HG02623 (cell line): ENCODE measurements around the gene ESPNL.
"Not testable (repeated sequence)": the region's sequence is repeated elsewhere in the genome, so short reads cannot be mapped to it uniquely, and the experiment has no call there.

Experiments used
- ATAC-seq: cut with Tn5 transposase; IDR thresholded peaks from one replicate; pipeline ENCODE4 v1.9.1; 2021; ENCODE audit warnings: moderate library complexity; ENCODE audit not compliant: unreplicated experiment

The ESPNL gene

DNA sequence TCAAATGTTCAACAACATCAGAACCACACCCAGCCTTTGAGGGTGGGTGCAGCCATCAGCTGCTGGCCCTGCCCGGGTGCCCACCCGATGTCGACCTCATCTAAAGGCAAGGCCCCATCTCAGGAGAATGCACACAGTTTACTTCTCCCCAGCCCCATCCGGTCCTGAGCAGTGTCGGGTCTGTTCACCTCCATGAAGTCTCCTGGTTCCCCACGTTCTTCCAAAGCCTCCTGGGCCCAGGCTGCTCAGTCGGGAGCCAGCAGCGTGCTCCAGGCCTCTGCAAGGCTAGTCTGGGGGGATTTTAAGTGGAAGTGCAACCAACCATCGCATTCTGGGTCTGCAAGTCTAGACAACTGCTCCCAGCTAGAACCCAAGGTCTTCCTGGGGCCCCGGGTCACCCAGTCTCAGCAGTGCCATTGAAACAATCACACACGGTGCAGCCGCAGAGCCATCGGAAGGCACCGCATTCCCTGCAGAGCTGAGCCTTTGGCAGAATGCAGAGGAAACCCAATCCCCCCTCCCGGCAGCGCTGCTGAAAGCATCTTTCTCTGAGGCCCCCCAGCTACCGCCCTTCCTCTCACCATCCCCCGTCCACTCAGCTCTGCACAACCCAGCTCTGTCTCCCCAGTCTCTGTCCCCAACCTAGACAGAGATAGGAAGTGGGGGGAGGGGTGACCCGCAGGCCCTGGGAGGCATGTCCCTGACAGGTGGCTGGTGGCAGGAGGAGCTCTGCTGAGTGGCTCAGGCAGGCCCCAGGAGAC, 8.5 kb downstream of the ESPNL start:
- ATAC-seq: peak; percentile 59

DNA sequence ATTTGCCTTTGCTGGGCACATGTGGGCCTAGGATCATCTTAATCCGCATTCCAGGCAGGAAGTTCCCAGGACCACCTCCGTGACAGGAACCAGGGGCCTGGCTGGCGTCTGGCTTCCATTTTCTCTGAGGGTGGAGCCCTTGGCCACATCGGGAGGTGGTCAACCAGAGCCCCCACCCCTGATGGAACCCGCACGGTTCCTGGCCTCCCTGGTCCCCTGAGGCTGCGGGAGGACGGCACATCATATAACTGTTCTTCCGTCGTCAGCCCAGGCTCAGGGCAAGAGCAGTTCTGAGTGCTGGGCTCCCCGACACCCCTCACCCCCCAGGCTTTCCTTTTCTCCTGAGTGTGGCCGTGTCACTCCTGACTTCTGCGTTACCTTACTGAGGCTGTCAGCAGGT, 13.5 kb downstream of the ESPNL start:
- ATAC-seq: no peak

DNA sequence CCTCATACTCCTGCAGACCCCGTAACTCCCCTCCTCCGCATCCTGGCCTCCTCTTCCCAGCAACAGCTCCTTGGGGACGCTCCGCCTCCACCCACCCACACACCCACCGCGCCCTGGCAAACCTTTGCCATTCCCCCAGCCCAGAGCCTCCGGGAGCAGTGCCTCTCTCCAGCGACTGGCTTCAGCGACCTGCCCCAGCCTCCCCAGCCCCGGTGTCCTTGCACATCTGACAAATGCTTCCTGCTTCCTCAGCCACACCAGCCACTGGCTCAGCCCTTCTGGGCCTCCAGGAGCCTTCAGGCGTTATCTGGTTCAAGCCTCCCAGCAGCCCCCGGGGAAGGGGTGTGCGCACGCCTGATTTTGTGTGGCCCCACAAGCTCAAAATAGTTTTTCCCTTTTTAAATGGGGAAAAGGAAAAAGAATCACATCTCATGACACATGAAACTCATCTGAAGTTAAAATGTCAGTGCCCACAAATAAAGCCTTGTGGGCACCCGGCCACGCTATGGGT, 14.2 kb downstream of the ESPNL start:
- ATAC-seq: no peak

DNA sequence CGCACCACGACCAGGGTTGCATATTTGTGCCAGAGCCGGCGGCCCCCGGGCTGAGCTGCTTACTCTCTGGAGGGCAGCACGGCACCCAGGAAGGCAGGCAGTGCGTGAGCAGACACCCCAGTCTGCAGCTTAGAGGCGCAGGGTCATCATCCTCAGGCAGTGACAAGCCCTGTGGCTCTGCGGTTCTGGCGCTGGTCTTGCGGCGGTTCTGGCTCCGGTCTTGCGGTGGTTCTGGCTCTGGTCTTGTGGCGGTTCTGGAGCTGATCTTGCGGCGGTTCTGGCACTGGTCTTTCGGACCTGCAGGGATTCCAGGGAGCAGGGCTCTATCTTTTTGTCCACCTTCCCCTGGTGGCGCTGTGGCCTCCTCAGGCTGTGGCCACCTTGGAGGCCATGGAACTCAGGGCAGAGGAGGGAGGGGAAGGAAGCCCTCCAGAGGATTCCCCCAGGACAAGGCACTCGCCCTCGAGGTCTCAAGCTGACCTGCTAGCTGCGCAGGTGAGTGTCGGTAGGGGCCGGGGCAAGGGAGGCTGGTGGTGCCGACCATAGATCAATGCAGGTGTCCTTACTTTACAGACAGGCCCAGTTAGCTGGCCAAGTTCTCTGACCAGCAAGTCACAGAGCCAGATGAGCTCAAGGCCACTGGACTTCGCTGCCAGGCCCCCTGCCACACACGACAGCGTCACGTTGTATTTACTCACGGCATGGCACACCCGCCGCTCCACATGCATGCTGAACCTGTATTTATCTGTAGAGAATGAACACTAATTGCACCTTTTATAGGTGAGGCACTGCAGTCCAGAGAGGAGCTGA, 14.9 kb downstream of the ESPNL start:
- ATAC-seq: no peak

DNA sequence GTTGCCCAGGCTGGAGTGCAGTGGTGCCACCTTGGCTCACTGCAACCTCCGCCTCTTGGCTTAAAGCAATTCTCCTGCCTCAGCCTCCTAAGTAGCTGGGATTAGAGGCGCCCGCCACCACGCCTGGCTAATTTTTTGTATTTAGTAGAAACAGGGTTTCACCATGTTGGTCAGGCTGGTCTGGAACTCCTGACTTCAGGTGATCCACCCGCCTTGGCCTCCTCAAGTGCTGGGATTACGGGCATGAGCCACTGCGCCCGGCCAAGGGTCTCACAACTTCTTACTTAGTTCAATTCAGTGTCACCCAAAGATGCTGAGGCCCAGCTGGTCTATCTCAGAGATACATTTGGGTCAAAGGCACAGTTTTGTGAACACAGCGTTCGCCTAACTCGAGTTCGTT, 15.6 kb downstream of the ESPNL start:
- not testable (repeated sequence) for ATAC-seq

DNA sequence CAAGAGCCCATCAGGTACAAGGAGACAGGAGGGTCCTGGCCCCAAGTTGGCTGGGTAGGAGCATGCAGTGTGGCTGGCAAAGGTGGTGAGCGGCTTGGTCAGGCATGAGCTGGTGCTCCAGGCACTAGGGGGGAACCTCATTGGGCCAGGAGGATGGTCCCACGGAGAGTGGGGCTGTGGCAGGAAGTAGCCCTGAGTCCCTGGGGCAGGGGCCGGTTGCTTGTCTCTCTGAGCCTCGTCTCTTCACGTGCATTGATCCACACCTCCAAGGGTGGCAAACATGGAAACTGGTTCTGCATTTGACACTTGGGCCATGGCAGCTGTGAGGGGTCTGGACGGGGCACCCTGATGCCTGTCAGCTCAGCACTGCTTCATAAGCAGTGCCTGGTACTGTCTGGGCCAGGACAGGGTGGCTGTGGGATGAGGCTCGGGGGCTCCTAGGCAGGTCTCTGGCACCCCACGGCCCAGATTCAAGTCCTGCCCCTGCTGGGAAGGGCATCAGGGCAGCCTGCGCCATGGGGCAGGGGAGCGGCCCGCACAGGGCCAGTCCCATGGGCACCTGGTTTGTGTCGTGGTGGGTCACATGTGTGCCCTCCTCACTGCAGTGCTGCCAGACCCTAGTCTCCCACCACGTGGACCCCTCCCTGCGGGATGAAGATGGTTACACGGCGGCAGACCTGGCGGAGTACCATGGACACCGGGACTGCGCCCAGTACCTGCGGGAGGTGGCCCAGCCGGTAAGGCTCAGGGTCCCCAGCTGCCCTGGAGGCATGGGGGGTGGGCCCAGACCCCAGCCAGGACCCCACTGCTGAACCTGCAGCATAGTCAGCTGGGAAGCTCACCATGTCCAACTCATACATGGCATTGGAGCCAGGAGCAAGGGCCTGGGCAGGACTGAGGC, 16.4 kb downstream of the ESPNL start:
- ATAC-seq: no peak

DNA sequence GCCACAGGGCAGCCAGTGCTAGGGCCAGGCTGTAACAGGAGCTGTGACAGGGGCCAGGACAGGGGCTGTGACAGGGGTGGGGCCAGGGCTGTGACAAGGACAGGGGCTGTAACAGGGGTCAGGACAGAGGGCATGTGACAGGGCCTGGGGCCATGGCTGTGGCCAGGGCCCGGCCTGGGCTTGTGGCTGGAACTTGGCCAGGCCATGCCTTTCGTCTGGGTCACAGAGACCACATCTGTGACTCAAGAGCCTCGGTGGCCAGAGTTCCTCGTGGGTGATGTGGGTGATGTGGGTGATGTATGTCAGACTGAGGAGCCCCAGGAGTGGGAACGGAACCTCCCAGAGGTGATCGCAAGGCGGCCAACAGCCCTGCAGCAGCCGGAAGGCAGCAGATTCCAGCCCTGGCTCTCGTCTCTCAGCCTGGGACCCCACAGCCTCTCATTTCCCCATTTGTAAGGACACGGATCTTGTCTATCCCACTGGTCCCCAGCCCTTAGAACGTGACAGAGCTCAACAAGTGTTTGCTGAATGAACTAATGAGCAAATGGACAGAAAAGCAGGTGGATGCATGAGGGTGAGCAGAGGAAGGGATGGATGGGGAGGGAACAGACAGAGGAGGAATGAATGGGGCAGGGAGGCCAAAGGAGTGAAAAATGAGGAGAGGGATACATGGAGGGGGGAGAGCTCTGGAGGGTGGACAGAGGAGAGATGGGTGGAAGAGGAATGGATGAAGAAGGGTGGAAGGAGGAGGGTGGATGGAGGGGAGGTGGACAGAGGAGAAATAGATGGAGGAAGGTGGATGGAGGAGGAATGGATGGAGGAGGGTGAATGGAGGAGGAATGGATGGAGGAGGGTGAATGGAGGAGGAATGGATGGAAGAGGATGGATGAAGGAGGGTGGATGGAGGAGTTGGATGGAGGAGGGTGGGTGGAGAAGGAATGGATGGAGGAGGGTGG, 17.3 kb downstream of the ESPNL start:
- no peak for ATAC-seq

DNA sequence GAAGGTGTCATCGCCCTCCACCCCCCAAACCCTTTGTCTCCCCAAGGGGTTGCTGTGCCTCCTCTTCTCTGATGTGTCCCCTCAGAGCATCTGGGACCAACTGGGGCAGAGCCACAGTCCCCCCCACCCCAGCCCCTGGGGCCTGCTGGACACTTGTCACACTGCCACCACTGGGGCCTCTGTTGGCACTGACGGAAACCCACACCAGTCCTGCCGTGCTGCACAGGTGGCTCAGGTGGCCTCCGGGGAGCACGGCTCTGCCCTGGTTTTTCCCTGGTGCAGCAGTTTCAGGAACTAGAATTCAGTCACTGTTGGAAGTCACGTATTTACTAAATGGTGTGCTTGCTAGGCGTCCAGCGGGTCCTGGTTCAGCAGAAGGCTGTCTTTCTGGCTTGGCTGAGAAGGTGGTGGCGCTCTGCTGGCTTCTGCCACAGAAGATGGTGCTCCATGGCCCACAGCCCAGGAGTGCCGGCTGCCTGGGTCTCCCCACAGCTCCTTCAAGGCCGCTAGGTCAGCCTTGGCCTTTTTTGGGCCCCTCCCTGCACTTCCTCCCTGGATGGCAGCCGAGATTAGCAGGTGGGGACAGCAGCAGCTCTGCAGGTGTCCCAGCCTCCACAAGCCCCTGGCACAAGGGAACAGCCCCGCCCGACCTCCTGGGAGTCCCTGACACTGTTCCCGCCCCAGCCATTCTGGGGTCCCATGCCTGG, 19.8 kb downstream of the ESPNL start:
- no peak for ATAC-seq

DNA sequence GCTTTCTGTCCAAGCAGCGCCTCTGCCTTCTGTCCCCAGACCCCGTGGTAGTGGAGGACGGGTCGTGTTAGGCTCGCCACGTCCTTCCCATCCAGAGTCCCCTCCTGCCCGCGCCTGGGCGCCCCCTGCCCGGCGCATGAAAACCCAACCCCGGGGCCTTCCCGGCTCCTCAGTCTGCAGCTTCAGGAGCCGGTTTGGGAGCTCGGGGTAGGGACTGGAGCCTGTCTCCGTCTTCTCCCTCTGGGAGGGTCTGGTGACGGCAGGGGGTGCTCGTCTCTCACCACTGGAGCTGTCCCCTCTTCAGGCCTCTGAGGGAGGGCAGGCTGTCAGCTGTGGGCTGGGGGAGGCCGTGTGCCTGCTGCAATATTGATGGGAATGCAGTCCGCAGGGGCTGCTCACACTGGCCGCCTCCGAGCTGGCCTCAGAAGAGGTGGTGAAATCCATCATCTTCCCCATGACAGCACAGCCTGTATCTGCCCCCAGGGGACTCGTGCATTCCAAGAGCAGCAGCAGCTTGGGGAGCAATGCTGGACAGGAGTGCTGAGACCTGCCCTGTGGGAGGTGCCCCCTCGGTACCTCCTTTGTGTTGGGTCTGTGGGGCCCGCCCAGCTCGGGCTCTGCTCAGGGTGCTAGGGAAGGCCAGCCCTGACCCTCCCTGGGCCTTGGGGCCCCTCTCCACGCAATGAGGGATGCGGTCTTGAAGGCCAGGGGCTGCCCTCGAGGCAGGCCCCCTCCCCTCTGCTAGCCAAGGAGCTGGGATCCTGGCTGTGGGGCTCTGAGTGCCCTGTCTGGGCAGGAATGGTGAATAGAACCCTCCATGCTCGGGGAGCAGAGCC, 20.5 kb downstream of the ESPNL start:
- no peak for ATAC-seq

DNA sequence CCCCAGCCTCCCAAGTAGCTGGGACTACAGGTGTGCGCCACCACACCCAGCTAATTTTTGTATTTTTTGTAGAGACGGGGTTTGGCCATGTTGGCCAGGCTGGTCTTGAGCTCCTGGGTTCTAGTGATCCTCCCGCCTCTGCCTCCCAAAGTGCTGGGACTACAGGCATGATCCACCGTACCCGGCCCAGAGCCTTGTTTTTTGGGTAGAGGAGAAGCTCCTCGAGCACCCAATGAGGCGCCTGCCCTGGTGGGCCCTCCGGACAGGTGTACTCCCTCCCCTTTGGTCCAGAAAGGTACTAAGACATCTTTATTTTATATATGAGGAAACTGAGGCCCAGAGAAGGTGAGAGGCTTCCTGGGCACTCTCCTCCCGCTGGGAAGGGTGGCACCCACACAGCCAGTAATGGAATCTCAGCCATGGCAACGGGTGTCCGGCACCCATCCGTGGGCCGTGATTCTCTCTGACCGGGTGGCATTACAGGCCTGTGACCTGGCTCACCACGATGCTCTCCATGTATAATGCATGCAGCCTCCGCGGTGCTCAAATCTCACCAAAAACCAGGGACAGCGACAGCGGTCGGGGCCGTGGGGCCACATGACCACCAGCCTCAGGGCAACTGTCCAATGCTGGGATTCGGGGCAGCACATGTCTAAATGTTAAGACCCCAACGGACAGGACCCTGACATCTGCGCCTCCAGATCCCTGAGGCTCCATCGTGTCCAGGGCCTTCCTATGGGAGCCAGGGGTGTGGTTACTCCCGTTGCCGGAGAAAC, 21.6 kb downstream of the ESPNL start:
- no peak for ATAC-seq

DNA sequence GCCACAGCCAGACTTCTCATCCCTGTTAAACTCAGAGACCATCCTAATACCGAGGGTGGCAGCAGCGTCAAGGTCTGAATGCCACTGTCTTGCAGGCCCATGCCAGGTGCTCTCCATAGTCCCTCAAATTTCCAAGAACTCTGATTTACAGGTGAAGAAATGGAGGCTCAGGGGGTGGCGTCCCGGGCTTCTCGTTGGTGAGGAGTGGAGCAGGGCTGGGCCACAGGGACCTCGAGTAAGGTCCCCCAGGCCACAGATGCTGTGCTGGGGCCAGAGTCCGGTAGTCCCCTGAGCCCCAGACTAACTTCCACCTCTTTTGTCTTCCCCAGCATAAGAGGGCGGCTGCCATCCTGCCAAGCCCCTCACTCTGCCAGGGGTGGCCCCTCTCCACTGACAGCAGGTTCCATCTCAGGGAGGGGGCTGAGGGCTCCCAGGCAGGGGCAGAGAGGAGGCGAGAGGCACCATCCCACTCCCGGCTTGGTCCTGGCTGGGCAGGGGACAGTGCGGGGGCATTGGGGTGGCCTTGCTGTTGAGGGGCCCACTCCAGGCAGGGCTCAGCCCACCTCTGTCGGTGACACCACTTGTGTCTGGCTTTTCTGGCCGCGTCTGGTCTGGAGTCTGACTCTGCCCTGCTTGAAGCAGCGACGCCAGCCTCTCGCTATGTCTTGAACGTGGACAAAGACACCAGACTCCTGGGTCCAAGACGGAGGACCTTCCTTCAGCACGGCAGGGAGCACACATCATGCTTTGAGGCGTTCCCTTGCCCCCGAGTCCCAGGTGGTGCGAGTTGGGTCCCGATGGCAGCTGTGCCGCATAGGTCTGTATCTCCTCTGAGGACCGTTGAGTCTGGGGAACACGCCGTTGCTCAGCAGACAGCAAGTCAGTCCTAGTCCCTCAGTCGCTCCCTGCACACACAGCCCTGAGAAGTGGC, 22.4 kb downstream of the ESPNL start:
- no peak for ATAC-seq

DNA sequence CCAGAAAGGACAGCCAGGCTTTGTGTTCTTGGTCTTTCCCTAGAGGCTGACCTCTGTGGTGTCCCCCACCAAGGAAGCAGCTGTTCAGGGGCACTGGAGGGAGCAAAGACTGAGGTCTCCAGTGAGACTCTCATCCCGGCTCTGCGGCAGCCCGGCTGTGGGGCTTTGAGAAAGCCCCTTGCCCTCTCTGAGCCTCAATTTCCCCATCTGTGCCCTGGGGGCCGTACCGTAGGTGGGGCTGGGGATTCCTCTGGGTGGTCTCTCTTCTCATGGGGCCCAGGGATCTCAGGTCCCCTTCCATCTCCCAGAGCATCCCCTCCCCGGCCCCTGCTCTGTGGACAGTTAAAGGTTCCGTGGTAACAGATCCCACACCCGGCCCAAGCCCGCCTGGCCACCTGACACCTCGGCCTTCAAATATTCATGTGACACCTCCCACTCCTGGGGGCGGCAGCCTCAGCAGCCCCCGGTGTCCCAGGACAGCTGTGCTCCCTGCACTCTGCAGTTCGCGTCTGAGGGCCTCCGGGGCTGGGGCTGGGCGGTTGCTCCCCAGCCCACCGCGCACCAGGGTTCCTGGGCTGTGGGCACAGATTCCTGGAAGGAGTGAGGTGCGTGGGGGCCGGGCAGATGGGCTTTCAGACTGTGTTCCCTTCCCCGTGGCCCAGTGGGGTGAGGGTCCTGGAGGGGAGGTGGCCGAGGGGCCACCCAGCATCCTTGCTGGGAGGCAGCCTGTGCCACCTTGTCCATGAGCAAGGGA, 23.3 kb downstream of the ESPNL start:
- no peak for ATAC-seq

DNA sequence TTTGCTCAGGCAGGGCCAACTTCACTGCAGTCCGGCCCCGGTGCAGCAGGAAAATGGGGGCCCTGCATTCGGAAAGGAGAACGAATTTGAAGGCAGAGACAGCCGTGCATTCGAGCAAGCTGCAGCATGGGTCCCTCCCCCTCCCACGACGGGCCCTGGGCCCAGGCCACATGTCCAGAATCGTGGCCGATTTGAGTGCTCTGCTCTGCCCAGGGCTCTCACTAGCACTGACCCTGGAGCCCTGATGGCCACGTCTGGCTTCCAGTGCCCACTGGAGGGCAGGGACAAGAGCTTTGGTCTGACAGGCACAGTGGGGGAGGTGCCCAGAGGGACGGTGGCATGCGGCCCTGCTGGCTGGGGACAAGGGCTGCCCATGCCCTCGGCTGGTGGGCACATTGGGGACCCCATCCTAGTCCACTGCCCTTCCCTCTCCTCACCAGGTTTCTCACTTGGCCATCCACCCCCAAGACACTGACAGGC, 23.9 kb downstream of the ESPNL start:
- no peak for ATAC-seq

DNA sequence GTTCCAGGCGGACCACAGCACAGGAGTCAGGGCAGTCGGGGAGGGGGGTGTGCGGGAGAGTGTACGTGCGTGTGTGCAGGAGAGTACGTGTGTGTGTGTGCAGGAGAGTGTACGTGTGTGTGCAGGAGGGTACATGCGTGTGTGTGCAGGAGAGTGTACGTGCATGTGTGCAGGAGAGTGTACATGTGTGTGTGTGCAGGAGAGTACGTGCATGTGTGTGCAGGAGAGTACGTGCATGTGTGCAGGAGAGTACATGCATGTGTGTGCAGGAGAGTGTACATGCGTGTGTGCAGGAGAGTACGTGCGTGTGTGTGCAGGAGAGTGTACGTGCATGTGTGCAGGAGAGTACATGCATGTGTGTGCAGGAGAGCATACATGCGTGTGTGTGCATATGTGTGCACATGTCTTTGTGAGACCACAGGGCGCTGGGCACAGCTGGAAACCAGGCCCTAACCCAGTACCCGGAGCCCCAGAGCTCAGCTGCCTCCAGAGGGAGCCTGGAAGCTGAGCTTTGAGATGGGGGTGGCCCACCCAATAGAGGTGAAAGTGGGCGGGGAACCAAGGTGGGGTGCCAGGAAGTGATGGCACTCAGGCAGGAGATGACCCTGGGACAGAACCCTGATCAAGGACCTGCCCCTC, 24.5 kb downstream of the ESPNL start:
- ATAC-seq: no peak

DNA sequence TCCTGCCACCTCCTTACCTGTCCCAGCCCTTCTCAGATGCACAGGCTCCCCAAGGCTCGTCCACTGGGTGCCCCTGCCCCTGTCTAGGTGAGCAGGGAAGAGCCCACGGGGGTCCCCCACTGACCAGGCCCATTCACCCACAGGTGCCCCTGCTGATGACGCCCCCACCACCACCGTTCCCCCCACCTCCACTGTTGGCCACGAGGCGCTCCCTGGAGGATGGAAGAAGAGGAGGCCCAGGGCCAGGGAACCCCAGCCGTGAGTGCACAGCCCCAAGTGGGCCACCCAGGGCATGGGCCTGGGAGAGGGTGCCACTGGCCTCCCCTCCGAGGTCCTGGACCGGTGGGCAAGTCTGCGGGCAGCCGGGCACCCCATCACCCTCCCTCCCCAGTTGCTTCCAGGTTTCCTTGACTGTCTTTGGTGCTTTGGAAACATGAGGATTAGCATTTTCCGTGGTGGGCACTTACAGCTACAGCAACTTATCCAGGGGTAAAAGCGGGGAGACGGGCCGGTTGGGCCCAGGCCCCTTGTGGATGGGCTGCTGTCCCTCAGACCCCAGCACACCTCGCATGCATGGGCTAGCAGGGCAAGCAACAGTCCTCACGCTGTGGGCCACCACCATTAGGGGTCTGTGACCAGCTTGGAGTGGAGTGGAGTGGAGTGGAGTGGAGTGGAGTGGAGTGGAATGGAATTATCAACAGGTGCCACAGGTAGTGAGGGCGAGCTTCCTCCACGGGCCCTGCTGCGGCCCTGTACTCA, 25.2 kb downstream of the ESPNL start:
- ATAC-seq: no peak
